NB4 (cell line): ENCODE results near the gene INPP5A.

Experiments
- CTCF ChIP-seq: IDR thresholded peaks from one replicate; pipeline ENCODE4 v1.5.1; 2012; ENCODE audit warnings: low read depth, low read length
- POLR2A ChIP-seq: IDR thresholded peaks from 2 replicates; pipeline ENCODE4 v1.6.1; 2011; ENCODE audit warnings: mild to moderate bottlenecking; ENCODE audit not compliant: insufficient read length; ENCODE audit errors: extremely low read depth

- TF ChIP-seq CTCF (no peak), POLR2A (no peak)
Measured at GRCh38 chr10:132576671-132577349, 39.2 kb downstream of the INPP5A start.
